COLO668 (cell line): ENCODE data around the gene FSIP1.

ENCODE experiments used
- DNase-seq: peaks from one replicate; lab custom pipeline; 2025; ENCODE audit not compliant: unreplicated experiment; lab: John Stamatoyannopoulos, UW

The FSIP1 gene

DNA sequence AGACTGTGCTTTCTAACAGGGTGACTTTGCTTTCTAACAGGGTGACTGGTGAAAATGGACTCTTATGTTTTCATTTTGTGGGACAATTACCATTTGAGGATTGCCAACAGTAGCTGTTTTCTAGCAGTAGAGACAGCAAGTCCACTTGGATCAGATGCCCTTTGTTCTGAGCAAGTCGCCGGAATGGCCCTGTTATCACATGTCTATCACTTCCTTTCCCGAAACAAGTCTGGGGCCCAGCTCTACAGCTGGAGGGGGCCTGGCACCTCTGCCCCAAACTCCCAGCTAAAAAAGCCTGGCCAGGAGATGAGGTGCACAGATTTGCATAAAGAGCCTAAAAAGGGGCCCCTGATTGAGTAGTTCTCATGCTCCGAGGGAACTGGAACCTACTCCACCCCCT, 157.2 kb downstream of the FSIP1 start:
- no peak for DNase-seq

DNA sequence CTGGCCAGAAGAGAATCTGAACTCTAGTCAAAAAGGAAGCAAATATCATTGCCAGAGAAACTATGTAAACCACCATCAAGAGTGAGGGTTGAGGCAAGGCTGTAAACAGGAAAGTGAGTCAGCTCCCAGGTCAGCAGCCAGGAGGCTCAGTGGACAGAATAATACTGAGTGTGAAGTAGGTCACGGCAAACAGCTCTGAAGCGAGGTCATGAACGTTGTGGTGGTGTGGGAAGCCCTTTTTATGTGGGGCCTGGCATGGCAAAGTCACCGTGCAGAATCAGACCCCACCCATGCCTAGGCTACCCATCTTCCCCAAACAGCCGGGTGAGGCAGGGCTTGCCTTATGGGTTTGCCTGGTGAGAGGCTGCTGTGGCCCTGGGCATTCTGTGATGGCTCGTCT, 157.8 kb downstream of the FSIP1 start:
- no peak for DNase-seq

DNA sequence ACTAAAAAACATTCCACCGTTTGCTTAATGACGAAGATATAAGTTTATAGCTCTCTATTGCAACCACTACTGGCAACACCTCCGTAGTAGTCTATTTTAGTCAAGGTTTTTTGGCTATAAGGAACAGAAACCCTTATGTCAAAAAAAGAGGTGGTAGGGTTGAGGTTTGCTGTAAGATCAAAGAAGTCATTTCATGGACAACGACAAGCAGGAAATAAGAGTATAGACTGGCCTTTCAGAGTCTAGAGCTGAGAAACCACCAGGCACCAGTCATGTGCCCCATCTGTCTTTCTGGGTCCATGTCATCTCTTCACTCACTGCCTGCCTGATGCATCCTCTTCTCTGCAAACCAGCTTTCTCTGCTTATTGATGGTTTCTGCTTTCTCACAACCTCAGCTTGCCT, 159.1 kb downstream of the FSIP1 start:
- no peak for DNase-seq

DNA sequence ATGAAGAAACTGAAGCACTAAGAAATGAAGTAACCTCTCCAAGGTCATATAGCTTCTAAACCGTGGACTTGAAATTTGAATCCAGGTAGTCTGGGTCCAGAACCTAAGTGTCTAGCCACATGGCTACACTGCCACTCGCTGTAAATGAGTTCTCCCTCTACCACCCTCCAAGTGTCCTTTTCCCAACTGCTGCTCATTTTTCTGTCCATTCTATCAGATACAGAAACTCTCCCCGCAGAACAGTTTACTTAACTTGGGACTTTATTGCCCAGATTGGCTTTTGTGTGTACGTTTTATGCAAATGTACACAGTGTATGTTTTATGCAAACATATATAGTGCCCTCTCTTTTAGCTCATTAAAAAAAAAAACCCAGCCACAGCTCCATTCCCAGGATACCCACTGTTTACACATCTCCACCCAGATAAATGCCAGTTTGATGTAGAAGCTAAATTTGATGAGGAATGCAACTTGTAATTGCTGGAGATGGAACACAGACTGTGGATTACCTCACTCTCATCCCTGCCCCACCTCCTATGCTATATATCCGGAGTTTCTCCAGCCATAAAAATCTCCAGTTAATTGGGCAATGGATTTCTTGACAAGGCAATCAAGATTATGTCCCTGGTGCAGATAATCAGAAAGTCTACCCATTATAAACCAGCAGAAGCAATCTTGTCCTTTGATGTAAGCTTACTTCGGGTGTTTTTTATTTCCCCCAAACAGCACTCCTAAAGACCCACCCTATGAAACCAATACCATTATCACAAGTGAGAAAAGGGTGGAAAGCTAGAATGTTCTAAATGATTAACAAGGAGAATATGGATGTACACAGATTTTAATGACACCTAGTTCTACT, 159.8 kb downstream of the FSIP1 start:
- DNase-seq: no peak

DNA sequence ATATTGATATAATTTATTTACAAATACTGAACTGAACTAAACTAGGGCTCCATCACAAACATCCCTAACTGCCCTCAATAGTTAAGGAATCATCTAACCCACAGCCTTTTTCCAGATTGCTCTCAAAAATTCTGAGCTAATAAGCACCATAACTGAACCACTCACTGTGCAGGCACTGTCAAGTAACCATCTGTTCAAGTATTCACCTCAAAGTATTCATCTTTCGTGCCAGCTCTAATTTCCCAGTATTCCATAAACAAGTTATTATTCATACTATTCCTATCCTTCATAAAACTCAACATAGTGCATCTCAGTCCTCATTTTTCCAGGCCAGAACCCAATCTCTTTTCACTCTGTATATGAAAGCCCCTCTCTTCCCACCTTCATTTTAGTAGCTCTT, 160.7 kb downstream of the FSIP1 start:
- DNase-seq: no peak

DNA sequence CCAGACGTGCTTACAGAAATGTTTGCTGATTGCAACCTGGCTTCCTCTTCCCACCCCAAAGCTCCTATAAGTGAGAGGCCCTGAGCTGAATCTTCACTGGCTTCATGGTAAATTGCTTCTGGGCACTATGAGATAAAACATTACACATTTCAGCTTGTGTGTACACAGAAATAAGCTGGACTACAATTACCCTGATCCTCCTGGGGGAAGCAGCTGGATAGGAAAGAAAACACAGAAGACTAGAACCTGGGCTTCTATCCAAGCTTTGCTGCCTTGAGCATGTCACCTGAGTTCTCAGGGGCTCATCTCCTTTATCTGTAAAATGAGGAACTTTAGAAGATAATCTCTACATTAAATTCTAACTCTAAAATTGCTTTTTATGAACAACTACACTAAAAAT, 161.4 kb downstream of the FSIP1 start:
- DNase-seq: no peak

DNA sequence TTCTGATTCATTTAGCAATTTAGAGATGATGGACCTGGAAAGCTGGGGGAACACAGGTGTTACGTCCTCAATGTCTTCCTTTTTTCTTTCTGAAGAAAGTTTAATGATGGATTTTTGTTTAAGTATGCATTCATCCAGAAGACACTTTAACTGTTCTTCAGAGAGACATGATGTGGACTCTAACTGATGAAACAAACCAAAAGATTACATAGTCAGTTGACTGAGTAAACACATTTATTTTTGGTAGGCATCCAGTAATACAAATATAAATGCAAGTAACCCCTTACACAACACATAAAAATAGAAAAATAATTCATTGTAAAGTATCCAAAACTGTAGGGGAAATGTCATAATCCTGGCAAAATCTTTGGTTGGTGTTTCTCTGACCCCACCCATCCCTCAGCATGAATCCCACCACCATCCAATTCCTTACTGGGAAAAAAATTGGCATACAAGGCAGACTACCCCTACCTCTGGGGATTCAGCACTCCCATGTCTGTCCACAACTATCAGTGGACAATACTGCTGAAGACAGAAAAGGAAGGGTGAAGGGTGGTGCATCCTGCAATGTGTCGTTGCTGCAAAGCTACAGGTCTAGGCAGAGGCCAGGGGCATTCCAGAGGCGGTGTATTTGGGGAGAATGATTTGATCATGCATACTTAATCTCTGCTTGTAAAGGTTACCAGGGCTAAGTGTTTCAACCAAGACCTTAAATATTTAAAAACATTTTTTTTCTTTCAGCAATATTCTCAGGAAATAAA, 164.4 kb downstream of the FSIP1 start:
- no peak for DNase-seq

DNA sequence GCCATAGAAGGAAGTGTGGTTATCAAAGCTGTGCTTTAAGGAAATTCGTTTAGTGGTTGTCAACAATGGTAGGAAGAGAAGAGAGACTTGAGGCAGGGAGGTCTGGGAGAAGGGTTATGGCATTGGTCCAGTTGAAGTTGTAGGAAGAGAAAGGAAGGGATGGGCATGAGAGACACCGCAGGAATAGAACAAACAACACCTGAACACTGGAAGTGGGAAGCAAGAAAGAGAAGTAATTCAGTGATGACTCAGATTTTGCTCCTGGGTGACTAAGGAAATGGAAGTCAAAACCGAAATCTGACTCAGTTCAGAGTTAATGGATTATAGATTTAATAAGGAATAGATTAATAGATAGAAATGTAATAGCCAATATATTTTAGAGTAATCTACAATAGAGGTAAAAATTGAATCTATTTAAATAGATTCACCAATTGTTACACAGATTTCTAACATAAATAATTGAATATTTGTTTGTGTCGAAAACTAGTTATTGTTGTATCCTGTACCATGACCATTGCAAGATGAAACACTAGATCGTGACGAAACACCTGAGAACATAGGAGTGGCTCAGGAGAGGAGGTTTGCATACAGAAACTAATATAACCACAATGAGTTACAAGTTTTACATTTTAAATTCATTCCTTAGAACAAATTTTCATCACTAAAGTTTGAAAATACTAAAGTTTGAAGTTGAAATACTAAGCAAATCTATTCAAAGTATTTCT, 165.7 kb downstream of the FSIP1 start:
- no peak for DNase-seq

DNA sequence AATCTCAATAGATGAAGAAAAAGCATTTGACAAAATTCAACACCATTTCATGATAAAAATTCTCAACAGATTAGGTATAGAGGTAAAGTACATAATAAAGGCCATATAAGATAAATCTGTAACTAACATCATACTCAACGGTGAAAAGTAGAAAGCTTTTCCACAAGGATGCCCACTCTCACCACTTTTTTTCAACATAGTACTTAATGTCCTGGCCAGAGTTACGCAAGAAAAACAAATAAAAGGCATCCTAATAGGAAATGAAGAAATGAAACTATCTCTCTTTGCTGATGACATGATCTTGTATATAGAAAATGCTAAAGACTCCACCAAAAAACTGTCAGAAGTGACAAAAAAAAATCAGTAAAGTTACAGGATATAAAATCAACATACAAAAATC, 168.8 kb downstream of the FSIP1 start:
- DNase-seq: no peak

DNA sequence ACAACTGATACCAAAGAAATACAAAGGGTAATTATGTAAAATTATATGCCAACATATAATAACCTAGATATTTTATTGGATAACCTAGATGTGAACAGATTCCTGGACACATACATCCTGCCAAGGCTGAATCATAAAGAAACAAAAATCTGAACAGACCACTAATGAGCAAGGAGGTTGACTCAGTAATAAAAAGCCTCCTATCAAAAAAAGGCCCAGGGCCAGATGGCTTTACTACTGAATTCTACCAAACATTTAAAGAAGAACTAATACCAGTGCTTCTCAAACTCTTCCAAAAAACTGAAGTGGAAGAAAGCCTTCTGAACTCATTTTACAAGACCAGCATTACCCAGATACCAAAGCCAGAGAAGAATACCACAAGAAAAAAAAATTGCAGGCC, 169.4 kb downstream of the FSIP1 start:
- DNase-seq: no peak

DNA sequence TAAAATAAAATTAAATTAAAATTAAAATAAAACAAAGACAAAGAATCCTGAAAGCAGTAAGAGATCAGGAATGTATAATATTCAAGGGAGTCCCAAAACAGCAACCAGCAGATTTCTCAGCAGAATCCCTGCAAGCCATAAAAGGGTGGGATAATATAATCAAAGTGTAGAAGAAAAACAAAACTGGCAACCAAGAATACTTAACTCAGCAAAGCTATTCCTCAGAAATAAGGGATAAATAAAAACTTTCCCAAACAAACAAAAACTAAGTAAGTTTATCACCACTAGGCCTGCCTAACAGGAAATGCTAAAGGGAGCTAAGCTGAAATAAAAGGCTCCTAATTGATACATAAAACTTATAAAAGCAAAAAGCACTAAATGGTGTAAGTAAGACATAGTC, 172.0 kb downstream of the FSIP1 start:
- no peak for DNase-seq

DNA sequence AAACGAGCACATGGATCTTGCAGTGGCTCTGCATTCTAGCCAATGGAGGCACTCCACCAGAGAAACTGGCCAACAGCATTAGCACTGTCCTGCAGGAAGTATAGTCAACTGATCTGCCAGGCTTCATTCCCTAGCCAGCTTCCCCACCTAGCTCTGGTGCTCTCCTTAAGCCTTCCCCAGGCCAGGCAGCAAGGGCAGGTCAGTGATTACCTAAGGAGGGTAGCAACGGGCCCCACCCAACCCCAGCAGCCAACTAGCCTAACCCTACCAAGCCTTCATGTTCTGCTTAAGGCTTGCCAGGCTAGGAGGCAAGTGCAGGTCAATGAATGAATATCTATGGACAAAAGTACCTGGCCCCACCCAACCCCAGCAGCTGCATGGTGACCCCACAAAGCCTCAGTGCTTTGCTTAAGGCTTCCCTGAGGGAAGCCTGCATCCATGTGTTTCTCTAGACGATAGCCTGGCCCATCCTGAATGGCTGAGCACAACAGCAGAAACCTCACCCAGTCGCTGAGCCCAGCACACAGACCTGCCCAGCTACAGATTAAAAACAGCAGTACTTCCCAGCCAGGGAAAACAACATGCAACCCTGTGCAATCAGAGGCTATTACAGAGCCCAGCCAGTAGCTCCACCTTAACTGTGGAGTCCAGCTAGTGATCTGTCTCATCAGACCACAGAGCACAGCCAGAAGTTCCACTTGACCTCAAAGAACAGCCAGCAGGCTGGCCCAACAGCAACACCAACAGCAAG, 173.3 kb downstream of the FSIP1 start:
- no peak for DNase-seq

DNA sequence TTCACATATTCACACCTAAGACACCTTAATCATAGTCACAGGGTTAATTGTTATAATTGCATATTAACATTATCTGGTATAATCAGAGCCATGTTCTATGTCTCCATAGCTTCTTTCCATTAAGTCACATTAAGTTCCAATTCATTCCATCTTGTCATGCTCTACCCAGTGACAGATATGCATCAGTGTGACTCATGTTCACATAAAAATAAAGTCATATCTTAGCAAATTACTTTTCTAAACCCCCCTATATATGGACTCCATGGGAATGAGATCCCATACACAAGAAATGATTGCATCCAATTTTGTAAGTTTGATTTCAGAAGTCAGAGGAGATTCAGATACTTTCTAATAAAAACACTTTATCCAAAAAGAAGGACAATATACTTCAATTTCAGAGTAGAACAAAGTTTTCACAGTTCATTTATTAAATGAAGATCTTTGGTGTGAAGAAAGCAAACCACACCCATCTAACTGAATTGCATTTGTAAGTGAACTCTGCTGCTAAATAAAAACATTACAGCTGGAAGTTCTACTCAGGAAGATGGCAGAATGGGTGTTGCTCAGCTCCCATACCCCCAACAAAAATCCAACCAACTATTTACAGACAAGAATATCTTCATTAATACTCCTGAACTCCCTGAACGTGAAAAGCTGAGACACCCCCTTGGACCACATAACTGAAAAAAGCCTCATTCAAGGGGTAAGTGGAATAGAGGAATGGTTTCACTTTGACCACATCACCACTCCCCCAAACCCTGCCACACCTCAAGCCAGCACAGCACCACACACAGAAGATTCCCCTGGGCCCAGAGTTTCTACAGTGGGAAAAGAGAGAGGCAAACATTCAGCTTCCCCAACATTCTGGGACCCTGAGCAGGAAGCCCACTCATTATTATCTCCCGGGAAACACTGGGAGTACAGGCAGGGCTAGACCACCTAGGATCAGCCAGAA, 174.2 kb downstream of the FSIP1 start:
- no peak for DNase-seq

DNA sequence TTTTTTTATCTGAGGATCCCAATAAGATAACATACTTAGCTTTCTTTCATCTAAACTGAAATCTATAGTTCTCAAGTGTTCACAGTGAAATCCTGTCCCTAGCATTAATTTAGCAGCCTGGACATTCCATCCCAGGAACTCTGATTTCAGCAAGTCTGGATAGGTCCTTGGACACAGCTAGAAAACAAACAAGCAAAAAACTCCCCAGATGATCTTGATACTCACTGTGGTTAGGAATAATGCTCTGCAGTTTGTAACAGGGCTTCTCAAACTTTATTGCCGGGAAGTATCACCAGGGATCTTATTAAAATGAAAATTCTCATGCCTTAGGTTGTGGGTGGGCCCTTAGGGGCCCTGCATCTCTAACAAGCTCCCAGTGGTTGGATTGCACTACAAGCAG, 177.5 kb downstream of the FSIP1 start:
- DNase-seq: no peak

DNA sequence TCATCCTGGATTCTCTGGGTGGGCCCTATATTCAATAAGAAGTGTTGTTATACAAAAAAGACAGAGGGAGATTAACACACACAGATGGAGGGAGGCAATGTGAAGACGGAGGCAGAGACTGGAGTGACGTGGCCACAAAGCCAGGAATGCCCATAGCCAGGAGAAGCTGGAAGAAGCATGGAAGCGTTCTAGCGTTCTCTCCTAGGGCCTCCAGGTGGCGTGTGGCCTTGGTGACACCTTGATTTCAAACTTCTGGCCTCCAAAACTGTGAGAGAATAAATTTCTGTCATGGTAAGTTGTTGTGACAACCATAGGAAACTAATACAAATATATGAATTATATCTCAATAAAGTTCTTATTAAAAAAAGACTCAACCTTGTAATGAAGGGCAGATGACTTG, 180.5 kb downstream of the FSIP1 start:
- no peak for DNase-seq

DNA sequence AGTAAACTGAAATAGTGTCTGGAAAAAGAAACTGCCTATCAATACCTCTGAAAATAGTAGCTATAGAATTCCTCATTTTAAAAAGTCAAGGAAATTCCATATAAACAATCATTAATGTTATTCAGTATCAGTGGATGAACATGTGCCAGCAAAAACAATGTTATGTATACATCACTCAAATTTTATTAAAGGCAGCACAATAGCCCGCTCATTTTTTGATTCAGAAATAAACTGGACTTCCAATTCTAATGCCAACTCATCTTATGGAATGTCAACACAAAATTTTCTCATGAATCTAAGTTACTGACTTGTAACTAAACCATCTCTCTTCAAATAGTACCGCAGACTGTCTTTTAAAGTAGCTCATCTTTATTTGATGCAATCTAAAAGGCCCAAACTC, 182.8 kb downstream of the FSIP1 start:
- no peak for DNase-seq

DNA sequence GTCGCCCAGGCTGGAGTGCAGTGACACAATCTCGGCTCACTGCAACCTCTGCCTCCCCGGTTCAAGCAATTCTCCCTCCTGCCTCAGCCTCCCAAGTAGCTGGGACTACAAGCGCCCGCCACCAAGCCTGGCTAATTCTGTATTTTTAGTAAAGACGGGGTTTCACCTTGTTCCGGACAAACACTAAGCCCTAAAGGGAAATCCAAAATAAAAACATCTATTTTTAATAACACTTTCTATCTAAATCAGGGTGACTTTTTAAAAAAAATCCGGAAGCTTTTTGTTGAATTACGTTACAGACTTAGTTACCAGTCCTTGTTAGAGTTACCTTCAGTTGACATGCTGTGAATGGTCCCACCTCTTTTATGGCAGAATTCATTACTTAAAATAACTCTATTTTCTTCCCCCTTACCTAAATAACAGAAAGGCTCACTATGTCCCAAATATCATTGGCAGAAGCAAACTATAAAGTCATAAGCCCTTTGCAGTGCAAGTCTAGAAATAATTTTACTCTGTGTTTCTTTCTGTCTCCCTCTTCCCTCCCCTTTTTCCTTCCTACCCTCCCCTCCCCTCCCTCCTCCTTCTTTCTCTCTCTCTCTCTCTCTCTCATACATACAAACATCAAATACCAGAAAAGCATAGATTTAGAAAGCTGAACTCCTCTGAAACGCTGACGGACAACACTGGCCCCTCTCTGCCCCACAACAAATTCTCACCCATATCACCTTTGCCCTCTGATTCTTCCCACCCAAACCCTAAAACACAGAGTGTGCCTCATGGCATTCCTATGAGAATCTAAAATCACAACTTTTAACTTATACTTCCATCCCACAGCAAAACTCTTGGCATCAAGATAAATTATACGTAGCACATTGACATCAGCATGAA, 183.4 kb downstream of the FSIP1 start:
- DNase-seq: no peak

DNA sequence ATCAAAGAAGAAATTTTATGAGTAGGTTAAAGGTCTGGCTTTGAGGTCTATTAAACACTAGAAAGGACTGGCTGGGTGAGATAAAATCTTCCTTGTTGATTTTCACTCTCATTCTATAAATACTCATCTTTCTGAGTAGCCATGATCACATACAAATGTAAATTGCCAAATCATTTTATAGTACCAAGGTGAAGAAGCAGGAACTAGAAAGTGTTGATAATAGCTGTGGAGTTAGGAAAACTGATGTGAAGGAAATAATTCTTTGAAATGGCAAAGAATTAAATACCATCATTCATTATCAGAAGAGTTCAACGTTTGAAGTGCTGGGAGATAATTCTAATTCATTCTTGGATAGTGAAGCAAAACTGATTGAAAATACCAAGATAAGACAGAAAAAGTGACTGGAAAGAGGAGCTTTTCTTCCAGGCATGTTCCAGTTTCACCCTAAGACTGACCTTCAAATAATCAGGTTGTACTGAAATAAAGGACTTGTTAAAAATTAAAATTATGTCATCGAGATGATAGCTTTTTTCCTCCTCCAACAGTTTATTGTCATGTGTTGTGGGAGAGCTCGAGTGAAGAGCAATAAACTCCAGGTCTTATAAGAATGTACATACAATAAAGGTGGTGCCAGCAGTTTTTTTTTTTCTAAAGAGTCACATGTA, 184.3 kb downstream of the FSIP1 start:
- no peak for DNase-seq
